ENCODE data around the gene GUCY2D.

DNA sequence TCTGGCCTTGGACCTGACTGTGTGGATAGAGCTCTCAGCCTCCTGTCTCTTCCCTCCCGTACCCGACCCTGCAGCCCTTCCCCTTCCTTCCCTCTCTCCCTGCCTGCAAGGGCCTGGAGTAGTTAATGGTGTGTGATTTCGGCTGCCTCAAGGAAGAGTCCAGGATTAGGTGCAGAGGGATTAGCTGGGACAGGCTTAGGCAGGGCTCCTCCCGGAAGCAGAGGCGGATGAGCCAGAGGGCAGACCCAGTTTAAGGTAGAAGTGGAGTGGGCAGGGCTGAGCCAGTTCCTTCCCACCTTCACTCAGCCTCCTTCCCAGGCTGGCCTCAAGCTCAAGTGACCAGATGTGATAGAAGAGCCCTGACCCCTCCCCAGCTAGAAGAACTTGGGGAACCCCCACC lies 16.8 kb downstream of the GUCY2D start:
- no peak for TF ChIP-seq CTCF (IDR thresholded peaks at IDR 0.05)
- no peak for TF ChIP-seq POLR2A (IDR thresholded peaks at IDR 0.05)
- no peak for TF ChIP-seq EP300 (IDR thresholded peaks at IDR 0.05)
- TF ChIP-seq POLR2AphosphoS5 (IDR thresholded peaks at IDR 0.05) = no peak
